HG02623 (cell line): ENCODE results near the gene GLP2R.

Experiments
- ATAC-seq: cut with Tn5 transposase; IDR thresholded peaks from one replicate; pipeline ENCODE4 v1.9.1; 2021; ENCODE audit warnings: moderate library complexity; ENCODE audit not compliant: unreplicated experiment

The GLP2R gene

GRCh38 chr17:9850151-9850550, 24.4 kb downstream of the GLP2R start:
- no peak for ATAC-seq

DNA sequence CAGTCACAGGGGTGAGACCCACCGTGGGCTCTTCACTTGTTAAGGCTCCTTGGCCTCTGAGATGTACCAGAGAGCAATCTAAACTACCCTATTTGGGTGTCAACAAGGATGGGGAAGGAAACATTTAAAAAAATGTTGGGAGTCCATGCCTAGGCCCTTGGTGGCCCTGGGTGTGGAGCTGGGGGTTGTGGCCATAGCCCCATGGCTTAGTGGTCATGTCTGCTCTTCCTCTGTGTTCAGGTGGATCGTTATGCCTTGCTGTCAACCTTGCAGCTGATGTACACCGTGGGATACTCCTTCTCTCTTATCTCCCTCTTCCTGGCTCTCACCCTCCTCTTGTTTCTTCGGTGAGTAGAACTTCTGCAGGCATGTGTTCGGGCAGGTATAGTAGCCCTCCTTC, 28.5 kb downstream of the GLP2R start:
- no peak for ATAC-seq

DNA sequence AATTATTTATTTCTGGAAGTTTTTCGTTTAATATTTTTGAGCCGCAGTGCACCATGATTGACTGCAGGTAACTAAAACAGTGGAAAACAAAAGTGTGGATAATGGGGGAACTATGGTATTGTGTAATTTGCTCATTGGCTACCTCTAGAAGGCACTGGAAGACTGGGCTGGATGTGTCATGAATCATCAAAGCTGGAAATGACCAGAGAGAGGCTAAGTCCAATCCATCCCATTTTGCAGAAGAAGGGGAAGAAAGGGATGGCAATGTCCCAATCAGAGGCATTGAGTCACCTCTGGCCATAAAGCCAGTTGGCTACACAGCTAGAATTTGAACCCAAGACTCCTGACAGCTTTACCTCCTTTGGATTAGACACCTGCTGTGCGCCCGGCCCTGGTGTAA, 29.3 kb downstream of the GLP2R start:
- no peak for ATAC-seq

DNA sequence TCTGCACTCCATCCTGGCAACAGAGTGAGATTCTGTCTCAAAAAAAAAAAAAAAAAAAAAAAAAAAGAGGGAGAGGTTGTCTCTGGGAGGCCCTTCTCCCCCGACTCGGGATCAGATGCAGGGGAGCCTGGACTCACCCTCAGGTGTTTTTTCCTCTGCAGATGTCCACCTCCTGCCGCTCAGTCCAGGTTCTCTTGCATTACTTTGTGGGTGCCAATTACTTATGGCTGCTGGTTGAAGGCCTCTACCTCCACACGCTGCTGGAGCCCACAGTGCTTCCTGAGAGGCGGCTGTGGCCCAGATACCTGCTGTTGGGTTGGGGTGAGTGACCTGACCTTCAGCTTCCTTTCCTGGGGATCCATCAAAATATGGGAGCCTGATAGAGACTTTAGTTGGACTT, 34.1 kb downstream of the GLP2R start:
- no peak for ATAC-seq

GRCh38 chr17:9860851-9861250, 35.1 kb downstream of the GLP2R start:
- ATAC-seq: no peak

DNA sequence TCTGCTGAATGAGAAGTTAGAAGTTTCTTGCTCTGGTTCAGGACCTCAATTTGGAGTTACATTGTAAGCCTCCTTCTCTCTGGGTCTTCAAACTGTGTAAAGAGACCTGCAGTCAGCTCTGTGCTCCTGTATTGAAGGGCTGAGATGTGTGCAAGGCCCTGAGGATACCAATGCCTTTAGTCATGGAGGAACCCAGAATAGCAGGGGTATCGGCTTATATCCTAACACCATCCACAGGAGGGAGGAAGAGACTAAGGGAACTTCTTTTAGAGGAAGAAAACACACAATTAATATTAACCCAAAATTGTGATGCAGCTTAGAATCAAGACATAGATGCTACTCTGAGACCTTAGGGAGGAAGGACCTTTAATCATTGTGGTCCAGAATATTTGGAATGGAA, 36.5 kb downstream of the GLP2R start:
- ATAC-seq: no peak

DNA sequence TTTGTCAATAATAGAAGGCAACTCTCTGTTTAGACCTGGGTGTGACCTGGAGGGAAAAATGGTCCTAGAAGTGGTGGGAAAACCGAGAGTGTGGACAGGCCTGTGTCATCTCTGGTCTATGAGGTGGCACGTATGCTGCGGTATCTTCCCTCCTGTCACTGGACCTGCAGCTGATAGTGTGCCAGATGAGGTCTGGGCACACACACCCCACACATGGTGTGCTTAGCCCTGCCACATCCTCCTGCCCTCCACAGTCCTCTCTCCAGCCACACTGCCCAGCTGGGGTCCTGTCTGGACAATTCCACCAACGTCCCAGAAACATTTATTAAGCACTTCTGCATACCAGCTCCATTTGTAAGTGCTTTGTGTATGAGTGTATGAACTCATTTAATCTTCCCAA, 37.2 kb downstream of the GLP2R start:
- ATAC-seq: no peak

DNA sequence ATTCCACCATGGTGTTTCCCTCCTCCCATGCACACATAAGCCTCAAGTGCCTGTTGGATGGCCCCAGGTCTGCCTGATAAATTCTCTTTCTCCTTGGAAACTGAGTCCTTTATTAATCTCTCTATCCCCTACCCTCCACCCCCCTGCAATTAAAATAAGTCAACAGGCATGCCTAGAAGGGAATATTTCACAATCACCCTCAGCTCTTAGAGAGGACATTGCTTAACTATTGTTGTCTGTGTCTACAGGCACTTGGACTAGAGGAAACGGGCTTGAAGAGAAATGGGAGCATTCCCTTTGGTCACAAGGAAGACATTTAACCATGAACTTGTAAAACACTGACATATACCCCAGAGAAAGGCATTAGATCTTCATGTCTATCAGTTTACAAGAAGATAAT, 39.9 kb downstream of the GLP2R start:
- no peak for ATAC-seq

GRCh38 chr17:9868552-9868951, 42.8 kb downstream of the GLP2R start:
- no peak for ATAC-seq

- ATAC-seq: no peak
These were observed 47.1 kb downstream of the GLP2R start for GRCh38 chr17:9872852-9873251.

DNA sequence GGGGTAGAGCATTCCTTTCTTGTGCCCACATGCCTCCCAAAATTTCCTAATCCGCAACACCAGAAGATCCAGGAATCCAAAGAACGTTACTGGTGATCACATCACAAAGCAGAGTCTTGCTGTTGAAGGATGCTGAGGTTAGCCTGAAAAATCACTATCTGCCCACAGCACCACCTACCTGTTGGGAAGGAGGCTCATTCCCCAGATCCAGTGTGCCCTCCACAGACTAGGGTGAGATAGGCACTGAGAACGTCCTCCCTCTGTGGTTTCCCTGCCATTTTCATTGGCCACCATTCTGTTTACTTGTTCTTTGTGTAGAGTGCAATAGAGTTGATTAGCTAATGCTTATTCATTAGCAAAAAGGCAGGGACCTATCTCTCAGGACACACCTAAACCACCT, 49.0 kb downstream of the GLP2R start:
- ATAC-seq: no peak

DNA sequence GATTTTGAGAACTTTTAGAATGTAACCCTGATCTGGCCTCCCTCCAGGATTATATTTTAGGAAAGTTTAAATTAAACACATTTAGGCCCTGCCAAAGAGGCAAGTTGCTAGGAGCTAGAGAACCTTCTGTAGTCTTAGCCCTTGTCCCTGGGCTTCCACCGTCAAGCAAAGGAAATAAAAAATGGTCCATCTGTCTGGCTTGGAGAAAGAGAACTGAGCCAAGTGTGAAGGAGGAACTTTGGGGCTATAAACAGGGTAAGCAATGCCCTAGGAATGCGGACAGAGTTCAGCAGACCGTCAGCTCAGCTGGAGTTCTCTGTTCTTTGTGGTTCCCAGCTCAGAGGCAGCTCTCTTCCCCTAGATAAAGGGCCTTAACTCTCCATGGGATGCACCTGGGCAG, 49.7 kb downstream of the GLP2R start:
- no peak for ATAC-seq

GRCh38 chr17:9878356-9878755, 52.6 kb downstream of the GLP2R start:
- ATAC-seq: no peak

DNA sequence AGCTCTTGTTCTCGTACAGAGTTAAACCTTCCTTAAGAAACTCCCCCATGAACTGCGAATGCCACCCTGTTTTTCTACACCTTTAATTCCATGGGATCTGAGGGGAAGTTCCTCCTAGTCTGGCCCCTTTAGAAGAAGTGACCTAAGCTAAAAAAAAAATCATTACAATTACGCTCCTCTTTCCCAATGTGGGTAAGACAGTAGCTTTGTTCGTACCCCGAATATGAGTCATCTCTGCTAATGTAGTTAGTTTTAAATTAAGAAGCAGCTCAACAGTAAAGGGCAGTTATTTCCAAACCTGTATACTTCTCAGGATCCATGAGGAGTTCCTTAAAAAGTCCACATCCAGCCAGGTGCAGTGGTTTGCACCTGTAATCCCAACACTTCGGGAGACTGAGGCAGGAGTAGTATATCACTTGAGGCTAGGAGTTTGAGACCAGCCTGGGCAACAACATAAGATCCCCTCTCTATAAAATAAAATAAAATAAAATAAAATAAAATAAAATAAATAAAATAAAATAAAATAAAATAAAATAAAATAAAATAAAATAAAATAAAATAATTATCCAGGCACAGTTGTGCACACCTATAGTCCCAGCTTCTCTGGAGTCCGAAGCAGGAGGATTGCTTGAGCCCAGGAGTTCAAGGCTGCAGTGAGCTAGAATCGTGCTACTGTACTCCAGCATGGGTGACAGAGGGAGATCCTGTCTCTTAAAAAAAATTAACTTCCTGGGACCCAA, 53.2 kb downstream of the GLP2R start:
- no peak for ATAC-seq

DNA sequence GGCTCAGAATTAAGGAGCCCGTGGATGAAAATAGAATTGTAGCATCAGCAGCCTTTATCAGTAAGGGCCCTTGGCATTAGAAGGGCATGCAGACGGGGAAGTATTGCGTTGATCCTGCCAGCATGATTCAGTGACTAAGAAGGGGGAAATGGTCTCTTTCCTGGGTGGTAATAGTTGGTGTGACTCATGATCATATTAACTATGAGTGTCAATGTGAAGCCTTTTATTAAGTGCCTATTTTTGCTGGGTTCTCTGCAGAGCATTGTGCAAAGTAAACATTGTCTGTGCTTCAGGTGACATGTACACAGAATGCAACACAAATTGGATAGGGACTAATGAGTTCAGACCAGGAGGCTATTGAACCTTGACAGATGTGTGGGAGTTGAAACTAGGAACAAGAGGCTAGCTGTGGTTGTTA, 54.9 kb downstream of the GLP2R start:
- ATAC-seq: no peak

DNA sequence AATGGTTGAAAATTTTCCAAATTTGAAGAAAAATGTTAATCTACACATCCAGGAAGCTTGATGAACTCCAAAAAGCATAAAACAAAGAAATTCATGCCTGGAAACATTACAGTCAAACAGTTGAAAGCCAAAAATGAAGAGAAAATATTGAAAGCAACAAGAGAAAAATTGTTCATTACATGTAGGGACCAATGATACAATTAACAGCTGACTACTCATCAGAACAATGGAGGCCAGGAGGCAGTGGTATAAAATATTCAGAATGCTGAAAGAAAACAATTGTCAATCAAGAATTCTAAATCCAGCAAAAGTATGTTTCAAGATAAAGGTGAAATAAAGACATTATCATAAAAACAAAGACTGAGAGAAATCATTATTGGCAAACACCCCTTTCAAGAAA, 57.7 kb downstream of the GLP2R start:
- no peak for ATAC-seq

GRCh38 chr17:9886141-9886930, 60.6 kb downstream of the GLP2R start:
- ATAC-seq: no peak

DNA sequence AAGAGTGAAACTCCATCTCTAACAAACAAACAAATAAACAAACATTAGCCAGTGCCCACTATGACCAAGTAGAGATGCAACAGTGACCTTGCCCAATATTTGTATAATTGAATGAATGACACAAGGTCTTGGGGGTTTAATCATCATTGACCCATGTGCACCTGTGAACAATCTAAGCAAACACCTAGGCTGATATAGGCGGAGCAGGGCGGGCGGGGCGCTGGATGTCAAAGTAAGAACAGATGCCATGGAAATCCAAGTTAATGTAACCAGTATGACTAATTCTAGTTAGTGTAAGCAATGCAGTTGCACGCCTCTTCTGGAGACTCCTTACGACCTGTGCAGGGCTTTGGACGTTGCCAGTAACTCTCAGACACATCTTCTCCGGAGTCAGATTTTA, 61.8 kb downstream of the GLP2R start:
- ATAC-seq: no peak

- ATAC-seq: no peak
These were observed 64.4 kb downstream of the GLP2R start for GRCh38 chr17:9890124-9890523.

- no peak for ATAC-seq
These were observed 67.8 kb downstream of the GLP2R start for GRCh38 chr17:9893411-9894012.

DNA sequence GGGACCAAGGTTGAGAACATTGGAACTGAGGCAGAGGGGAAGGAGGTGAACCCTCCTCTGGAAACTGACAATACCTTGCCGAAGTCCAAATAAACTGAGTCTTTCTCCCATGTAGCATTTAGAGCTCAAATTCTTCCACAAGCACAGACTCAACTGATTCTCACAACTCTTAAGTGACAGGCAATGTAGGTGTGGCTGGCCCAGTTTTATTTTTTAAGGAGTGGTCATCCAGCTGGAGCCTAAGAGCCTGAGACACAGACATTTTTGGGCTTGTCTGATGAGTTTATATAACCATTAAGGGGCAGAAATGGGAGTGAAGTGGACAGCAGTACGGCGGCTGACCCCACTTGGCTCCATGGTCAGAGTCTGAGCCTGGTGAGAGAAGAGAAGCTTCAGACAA, 68.5 kb downstream of the GLP2R start:
- ATAC-seq: no peak

DNA sequence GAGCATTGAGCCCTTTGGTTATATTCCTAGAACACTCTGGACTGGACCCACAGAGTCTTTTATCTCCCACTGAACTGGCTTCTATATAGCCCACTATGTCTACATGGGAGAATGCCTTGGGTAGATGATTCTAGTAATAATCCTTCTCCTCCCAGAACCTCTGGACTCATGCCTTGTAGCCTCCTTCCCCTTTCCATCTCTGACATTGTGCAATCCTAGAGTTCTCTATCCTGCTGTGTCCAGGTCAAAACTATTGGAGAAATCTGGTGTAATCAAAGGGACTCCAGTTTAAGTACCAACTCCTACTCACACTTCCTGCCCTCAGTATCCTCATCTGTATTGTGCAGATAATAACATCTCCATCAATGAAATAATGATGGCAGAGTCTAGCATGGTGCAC, 70.2 kb downstream of the GLP2R start:
- ATAC-seq: no peak
